ENCODE results near the gene TGM4.

Gene TGM4

GRCh38 chr3:44954962-44955361 is 80.6 kb downstream of the TGM4 start (continued):
- TF ChIP-seq GLIS3 (CRISPR knock-in tag; IDR thresholded peaks at IDR 0.05) (no peak), ZC3H10 (CRISPR knock-in tag; IDR thresholded peaks at IDR 0.05) (no peak), POU6F1 (CRISPR knock-in tag; IDR thresholded peaks at IDR 0.05; ENCODE audit: borderline replicate concordance, low read depth) (no peak), ZNF565 (CRISPR knock-in tag; conservative IDR thresholded peaks at IDR 0.05; ENCODE audit: low read depth) (no peak)

DNA sequence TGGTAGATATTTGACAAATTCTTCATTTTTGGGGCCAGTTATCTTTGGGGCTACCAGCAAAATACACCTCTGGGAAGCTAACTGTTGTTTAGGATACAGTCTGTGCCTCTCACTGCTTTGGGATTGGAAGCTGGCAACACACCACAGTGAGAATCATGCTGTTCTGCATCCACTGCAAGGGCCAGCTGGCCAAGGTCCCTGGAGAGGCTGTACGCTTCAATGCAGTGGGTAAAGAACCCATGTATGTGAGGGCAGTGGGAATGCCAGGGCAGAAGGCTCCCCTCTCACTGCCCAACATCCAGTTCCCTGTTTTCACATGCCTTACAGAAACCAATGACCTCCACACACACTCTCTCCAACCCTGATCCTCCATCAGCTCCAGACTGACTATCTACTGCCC is 81.5 kb downstream of the TGM4 start:
- no peak for ATAC-seq
- TF ChIP-seq ISL1 (CRISPR knock-in tag; IDR thresholded peaks at IDR 0.05) (no peak), ZNF70 (CRISPR knock-in tag; IDR thresholded peaks at IDR 0.05) (no peak)

- no peak for ATAC-seq
- TF ChIP-seq, protein P1, sequence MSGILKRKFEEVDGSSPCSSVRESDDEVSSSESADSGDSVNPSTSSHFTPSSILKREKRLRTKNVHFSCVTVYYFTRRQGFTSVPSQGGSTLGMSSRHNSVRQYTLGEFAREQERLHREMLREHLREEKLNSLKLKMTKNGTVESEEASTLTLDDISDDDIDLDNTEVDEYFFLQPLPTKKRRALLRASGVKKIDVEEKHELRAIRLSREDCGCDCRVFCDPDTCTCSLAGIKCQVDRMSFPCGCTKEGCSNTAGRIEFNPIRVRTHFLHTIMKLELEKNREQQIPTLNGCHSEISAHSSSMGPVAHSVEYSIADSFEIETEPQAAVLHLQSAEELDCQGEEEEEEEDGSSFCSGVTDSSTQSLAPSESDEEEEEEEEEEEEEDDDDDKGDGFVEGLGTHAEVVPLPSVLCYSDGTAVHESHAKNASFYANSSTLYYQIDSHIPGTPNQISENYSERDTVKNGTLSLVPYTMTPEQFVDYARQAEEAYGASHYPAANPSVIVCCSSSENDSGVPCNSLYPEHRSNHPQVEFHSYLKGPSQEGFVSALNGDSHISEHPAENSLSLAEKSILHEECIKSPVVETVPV (CRISPR knock-in tag; IDR thresholded peaks at IDR 0.05), result no peak
- TF ChIP-seq PPARA (CRISPR knock-in tag; IDR thresholded peaks at IDR 0.05; ENCODE audit: borderline replicate concordance) (no peak), BACH2 (CRISPR knock-in tag; IDR thresholded peaks at IDR 0.05; ENCODE audit: borderline replicate concordance) (no peak), CSDC2 (CRISPR knock-in tag; IDR thresholded peaks at IDR 0.05) (no peak), POU6F1 (CRISPR knock-in tag; IDR thresholded peaks at IDR 0.05; ENCODE audit: borderline replicate concordance, low read depth) (no peak), ZC3H10 (CRISPR knock-in tag; IDR thresholded peaks at IDR 0.05) (no peak), PATZ1 (CRISPR knock-in tag; IDR thresholded peaks at IDR 0.05; ENCODE audit: borderline replicate concordance) (no peak), ZNF8 (CRISPR knock-in tag; IDR thresholded peaks at IDR 0.05) (no peak), TCF4 (CRISPR knock-in tag; IDR thresholded peaks at IDR 0.05; ENCODE audit: borderline replicate concordance) (no peak), OSR1 (CRISPR knock-in tag; IDR thresholded peaks at IDR 0.05) (no peak)
Observed at GRCh38 chr3:44957986-44958385, 83.6 kb downstream of the TGM4 start.

- ATAC-seq, result no peak
- no peak for TF ChIP-seq ESRRG (CRISPR knock-in tag; IDR thresholded peaks at IDR 0.05)
- no peak for TF ChIP-seq OSR1 (CRISPR knock-in tag; IDR thresholded peaks at IDR 0.05)
- TF ChIP-seq CSDC2 (CRISPR knock-in tag; IDR thresholded peaks at IDR 0.05), result no peak
- no peak for TF ChIP-seq POU6F1 (CRISPR knock-in tag; IDR thresholded peaks at IDR 0.05; ENCODE audit: borderline replicate concordance, low read depth)
- no peak for TF ChIP-seq ZNF8 (CRISPR knock-in tag; IDR thresholded peaks at IDR 0.05)
- TF ChIP-seq ZC3H10 (CRISPR knock-in tag; IDR thresholded peaks at IDR 0.05), result no peak
- TF ChIP-seq, protein P2, sequence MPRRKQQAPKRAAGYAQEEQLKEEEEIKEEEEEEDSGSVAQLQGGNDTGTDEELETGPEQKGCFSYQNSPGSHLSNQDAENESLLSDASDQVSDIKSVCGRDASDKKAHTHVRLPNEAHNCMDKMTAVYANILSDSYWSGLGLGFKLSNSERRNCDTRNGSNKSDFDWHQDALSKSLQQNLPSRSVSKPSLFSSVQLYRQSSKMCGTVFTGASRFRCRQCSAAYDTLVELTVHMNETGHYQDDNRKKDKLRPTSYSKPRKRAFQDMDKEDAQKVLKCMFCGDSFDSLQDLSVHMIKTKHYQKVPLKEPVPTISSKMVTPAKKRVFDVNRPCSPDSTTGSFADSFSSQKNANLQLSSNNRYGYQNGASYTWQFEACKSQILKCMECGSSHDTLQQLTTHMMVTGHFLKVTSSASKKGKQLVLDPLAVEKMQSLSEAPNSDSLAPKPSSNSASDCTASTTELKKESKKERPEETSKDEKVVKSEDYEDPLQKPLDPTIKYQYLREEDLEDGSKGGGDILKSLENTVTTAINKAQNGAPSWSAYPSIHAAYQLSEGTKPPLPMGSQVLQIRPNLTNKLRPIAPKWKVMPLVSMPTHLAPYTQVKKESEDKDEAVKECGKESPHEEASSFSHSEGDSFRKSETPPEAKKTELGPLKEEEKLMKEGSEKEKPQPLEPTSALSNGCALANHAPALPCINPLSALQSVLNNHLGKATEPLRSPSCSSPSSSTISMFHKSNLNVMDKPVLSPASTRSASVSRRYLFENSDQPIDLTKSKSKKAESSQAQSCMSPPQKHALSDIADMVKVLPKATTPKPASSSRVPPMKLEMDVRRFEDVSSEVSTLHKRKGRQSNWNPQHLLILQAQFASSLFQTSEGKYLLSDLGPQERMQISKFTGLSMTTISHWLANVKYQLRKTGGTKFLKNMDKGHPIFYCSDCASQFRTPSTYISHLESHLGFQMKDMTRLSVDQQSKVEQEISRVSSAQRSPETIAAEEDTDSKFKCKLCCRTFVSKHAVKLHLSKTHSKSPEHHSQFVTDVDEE (CRISPR knock-in tag; IDR thresholded peaks at IDR 0.05), result no peak
- no peak for TF ChIP-seq TCF4 (CRISPR knock-in tag; IDR thresholded peaks at IDR 0.05; ENCODE audit: borderline replicate concordance)
- no peak for TF ChIP-seq GLIS3 (CRISPR knock-in tag; IDR thresholded peaks at IDR 0.05)
- TF ChIP-seq ZFP30 (CRISPR knock-in tag; IDR thresholded peaks at IDR 0.05), result no peak
- TF ChIP-seq ZNF565 (CRISPR knock-in tag; conservative IDR thresholded peaks at IDR 0.05; ENCODE audit: low read depth), result no peak
- TF ChIP-seq TOX (CRISPR knock-in tag; IDR thresholded peaks at IDR 0.05; ENCODE audit: borderline replicate concordance), result no peak
- TF ChIP-seq SNAI2 (CRISPR knock-in tag; IDR thresholded peaks at IDR 0.05), result no peak
- no peak for TF ChIP-seq BACH2 (CRISPR knock-in tag; IDR thresholded peaks at IDR 0.05; ENCODE audit: borderline replicate concordance)
- TF ChIP-seq CREB5 (CRISPR knock-in tag; IDR thresholded peaks at IDR 0.05; ENCODE audit: low read depth), result no peak
- no peak for TF ChIP-seq RARB (CRISPR knock-in tag; IDR thresholded peaks at IDR 0.05)
- TF ChIP-seq PATZ1 (CRISPR knock-in tag; IDR thresholded peaks at IDR 0.05; ENCODE audit: borderline replicate concordance), result no peak
Observed at GRCh38 chr3:44958386-44958785, 84.0 kb downstream of the TGM4 start.

All from SK-N-SH treated with all-trans-retinoic acid at 6 μM for 48 hours (cell line).